Astrocyte of the spinal cord (primary cell): ENCODE results near the gene CRYBG2.
"Not testable (repeated sequence)": the region's sequence is repeated elsewhere in the genome, so short reads cannot be mapped to it uniquely, and the experiment has no call there.

Source experiments
- DNase-seq: peaks from one replicate; pipeline ENCODE4 v3.0.0; 2011; ENCODE audit warnings: low read depth, low spot score
- H3K4me3 ChIP-seq: 2 replicates; pipeline ENCODE4 v1.5.1; 2011; ENCODE audit warnings: low read depth, mild to moderate bottlenecking, low read length, moderate library complexity
- in situ Hi-C: cut with HindIII; loops from 2 replicates; pipeline ENCODE4 v1.10.0; 2017; ENCODE audit warnings: low sequenced_read_pairs
- TF ChIP-seq, protein P1 (sequence below): IDR thresholded peaks from 2 replicates; pipeline ENCODE4 v1.5.1; 2012; ENCODE audit warnings: low read depth, mild to moderate bottlenecking, low read length, inconsistent platforms

The CRYBG2 gene

DNA sequence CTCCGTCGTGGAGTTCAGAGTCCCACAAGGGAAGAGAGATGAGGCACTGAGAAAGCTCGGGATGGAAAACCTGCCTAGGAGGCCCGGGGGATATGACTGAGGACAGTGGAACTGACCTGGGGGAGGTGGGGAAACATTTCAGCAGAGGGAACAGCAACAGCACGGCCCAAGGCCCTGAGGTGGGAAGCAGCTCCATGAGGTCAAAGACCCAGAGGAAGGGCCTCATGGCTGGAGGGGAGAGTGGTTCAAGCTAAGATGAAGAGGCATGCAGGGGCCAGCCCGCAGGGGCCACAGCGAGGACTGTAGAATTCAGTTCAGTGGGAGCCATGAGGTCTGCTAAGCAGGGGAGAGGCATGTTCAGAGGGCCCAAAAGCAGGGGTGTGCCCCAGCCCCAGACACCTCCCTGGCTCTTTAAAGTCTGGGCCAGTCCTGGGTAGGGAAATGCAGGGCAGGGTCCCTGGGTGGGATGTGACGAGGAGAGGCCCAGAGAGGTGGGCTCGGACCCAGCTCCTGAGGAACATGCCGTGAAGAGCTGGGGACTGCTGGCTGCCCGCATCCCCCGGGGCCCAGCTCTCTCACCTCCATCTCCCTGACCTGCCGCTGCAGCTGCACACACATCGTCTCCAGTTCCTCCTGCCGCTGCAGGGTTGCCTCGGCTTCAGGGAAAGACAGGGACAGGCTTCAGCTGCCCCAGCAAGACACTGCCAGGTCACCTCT, 57.4 kb downstream of the CRYBG2 start:
- H3K4me3 ChIP-seq = no peak overlapping the region
- in situ Hi-C loops = no loop called here
- TF ChIP-seq, protein P1, sequence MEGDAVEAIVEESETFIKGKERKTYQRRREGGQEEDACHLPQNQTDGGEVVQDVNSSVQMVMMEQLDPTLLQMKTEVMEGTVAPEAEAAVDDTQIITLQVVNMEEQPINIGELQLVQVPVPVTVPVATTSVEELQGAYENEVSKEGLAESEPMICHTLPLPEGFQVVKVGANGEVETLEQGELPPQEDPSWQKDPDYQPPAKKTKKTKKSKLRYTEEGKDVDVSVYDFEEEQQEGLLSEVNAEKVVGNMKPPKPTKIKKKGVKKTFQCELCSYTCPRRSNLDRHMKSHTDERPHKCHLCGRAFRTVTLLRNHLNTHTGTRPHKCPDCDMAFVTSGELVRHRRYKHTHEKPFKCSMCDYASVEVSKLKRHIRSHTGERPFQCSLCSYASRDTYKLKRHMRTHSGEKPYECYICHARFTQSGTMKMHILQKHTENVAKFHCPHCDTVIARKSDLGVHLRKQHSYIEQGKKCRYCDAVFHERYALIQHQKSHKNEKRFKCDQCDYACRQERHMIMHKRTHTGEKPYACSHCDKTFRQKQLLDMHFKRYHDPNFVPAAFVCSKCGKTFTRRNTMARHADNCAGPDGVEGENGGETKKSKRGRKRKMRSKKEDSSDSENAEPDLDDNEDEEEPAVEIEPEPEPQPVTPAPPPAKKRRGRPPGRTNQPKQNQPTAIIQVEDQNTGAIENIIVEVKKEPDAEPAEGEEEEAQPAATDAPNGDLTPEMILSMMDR = no peak
- DNase-seq = no peak

DNA sequence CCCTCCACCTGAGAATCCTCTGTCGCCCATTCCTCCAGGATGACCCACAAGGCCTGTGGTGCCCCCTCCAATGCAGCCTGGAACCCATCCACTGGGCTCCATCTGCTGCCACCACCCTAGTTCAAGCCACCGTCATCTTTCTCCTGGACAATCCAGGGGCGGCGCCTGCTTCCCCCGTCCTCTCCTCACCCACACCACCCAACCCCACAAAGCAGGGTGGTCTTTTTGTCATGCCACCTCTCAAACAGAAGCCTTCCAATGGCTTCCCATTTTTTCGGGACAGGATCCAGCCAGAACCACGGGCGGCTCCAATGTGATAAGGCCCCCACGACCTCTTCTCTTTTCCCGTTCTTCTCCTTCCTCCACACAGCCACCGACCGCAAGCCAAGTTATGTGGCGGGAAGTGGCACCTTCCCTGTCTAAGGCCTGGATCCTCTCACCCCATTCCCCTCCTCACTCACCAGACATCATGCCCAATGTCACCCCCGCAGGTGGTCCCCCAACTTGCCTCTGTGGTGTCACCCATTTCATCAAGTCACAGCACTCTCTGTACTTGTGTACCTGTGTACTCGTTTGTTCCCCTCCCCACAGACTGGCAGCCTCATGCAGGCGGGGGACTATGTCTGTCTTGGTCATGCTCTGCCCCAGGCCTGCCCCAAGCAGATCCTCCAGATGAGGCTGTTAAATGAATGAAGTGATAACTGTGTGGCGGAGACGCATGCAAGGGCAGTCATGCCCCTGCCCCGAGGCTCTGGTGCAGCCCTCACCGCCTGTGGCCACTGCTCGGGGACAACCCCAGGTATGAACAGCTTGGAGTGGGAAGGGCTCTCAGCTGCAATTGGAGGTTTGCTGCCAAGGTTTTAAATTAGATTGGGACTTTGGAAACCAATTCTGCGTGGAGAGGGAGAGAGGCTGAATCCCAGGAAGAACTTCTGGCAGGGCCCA, 58.5 kb downstream of the CRYBG2 start:
- in situ Hi-C loops = no loop called here
- H3K4me3 ChIP-seq = no peak overlapping the region
- TF ChIP-seq, protein P1 = no peak
- no peak for DNase-seq

DNA sequence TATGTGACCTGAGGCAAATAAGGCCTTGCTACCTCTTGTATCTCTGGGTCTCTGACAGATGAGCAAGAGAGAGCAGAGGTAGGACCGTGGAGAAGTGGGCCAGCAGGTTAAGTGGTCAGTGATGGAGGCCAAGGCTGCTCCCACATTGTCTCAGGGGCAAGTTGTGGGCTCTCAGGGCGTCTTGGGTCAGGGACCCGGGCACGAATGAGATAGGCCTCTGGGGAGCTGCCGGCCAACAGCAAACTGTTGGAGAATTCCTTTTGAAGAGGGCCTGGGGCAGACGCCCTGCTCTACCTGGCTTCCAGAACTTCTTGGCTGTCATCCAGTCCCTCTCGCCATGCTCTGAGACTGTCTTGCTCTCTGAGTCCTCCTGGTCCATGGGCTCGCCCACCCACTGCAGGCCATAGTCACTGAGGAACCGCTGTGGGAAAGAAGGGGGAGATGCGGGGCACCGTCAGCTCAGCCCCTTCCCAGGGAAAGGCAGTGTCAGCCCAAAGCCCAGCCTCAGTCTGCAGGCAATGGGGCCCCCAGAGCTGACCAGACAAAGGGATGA, 59.9 kb downstream of the CRYBG2 start:
- TF ChIP-seq, protein P1 = no peak
- DNase-seq = no peak
- in situ Hi-C loops = no loop called here
- H3K4me3 ChIP-seq = no peak overlapping the region

DNA sequence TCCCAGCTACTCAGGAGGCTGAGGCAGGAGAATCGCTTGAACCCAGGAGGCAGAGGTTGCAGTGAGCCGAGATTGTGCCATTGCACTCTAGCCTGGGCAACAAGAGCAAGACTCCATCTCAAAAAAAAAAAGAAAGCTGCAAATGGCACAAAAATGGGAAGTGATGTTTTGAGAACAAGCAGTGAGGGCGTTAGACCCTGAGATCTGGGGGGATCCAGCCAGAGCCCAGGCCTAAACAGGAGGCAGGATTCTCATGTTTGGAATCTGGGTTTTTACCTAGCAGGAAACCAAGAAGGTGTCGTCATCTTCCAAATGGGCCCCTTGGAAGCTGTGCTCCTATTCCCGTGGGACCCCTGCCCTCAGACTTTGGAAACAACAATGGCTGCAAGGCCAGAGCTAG, 61.2 kb downstream of the CRYBG2 start:
- in situ Hi-C loops, DNase-seq, H3K4me3 ChIP-seq: not testable (repeated sequence)

DNA sequence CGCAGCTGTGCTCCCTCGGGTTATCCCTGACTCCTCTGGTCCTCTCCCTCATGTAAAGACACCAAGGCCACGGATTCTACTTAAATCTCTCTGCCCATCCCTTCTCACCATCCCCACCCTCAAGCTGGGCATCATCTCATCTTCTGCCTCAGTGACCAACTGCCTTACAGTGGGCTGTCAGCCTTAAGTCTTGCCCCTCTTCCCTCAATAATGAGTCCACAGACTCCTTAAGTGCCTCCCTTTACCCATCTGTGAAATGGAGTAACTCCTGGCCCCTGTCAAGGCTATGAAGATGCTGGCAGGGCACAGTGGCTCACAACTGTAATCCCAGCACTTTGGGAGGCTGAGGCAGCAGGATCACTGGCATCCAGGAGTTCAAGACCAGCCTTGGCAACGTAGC, 62.0 kb downstream of the CRYBG2 start:
- no peak overlapping the region for H3K4me3 ChIP-seq
- no peak for DNase-seq
- in situ Hi-C loops = no loop called here
- TF ChIP-seq, protein P1 = no peak

DNA sequence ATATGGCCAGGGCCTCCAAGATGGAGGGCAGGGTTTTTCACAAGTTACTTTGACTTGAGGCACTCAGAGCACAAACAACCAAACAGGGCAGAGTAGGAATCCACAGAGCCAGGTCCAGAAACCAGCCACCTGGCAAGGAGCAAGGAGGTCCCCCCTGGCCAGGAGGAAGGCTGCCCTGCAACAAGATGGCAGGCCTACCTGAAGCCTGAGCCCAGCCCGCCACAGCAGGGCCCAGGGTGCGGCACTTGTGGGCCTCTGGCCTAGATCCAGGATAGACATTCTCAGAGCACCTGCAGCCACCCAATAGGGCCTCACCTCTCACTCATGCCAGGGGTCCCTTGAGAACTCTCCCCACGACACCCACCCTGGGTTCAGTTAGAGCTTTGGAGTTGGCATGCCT, 62.5 kb downstream of the CRYBG2 start:
- DNase-seq = no peak
- TF ChIP-seq, protein P1 = no peak
- no peak overlapping the region for H3K4me3 ChIP-seq
- in situ Hi-C loops = no loop called here

DNA sequence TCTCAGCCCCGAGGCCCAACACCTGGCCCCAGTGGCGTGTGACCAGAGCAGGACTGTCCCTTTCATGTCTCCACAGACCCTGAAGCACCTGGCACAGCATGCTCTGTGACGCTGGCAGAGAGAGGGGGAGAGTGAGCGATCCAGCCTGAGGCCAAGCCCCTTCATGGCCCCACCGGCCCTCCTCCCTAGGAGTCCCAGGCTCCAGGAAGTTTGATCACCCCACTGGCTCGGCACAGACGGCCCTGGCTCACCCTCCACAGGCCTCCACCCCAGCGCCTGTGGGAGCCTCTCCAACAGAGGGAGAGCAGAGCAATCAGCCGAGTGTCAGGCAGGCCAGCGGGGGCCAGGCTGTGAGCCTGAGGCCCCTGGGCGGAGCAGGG, 63.1 kb downstream of the CRYBG2 start:
- TF ChIP-seq, protein P1 = no peak
- no peak overlapping the region for H3K4me3 ChIP-seq
- DNase-seq = no peak
- in situ Hi-C loops = no loop called here
